NCI-H2227 (cell line): ENCODE data around the gene DIP2A.
A peak's percentile ranks its signal among the peaks of the same experiment; 100 is the strongest.
"Not testable (repeated sequence)": the region's sequence is repeated elsewhere in the genome, so short reads cannot be mapped to it uniquely, and the experiment has no call there.

ENCODE experiments used
- DNase-seq: peaks from one replicate; lab custom pipeline; 2025; ENCODE audit not compliant: unreplicated experiment; lab: John Stamatoyannopoulos, UW

Gene DIP2A

GRCh38 chr21:46577786-46578185 lies 119.1 kb downstream of the DIP2A start:
- not testable (repeated sequence) for DNase-seq

GRCh38 chr21:46579394-46579793 lies 120.7 kb downstream of the DIP2A start:
- not testable (repeated sequence) for DNase-seq

GRCh38 chr21:46581780-46582307 lies 123.2 kb downstream of the DIP2A start:
- DNase-seq, result no peak

- no peak for DNase-seq
Observed at GRCh38 chr21:46585191-46585953, 126.7 kb downstream of the DIP2A start.

GRCh38 chr21:46594276-46594675 lies 135.6 kb downstream of the DIP2A start:
- no peak for DNase-seq

GRCh38 chr21:46596201-46596600 lies 137.5 kb downstream of the DIP2A start:
- no peak for DNase-seq

- no peak for DNase-seq
Observed at GRCh38 chr21:46597031-46597430, 138.3 kb downstream of the DIP2A start.

GRCh38 chr21:46597896-46598343 lies 139.2 kb downstream of the DIP2A start:
- no peak for DNase-seq

GRCh38 chr21:46598581-46599572 lies 140.2 kb downstream of the DIP2A start:
- DNase-seq, result peak; percentile 67

- no peak for DNase-seq
Observed at GRCh38 chr21:46600305-46600704, 141.6 kb downstream of the DIP2A start.

- DNase-seq, result no peak
Observed at GRCh38 chr21:46600978-46601377, 142.3 kb downstream of the DIP2A start.

- DNase-seq, result no peak
Observed at GRCh38 chr21:46603228-46603627, 144.5 kb downstream of the DIP2A start.

- DNase-seq, result peak; percentile 30
Observed at GRCh38 chr21:46604329-46604974, 145.8 kb downstream of the DIP2A start.

- DNase-seq, result peak; percentile 49
Observed at GRCh38 chr21:46604975-46605766, 146.5 kb downstream of the DIP2A start, which contains the start of gene S100B. Gene S100B (minus strand): TSS chr21:46605082. CDS start chr21:46602415, 2,667 bp downstream.

GRCh38 chr21:46605767-46606426 lies 147.2 kb downstream of the DIP2A start:
- no peak for DNase-seq

- no peak for DNase-seq
Observed at GRCh38 chr21:46606427-46606813, 147.7 kb downstream of the DIP2A start.

- DNase-seq, result no peak
Observed at GRCh38 chr21:46607636-46608035, 148.9 kb downstream of the DIP2A start.

GRCh38 chr21:46608672-46609111 lies 150.0 kb downstream of the DIP2A start:
- no peak for DNase-seq

- DNase-seq, result no peak
Observed at GRCh38 chr21:46610018-46610701, 151.5 kb downstream of the DIP2A start.
